Common myeloid progenitor, CD34-positive (primary cell): Measurements from ENCODE around the gene DLGAP4.
"Not testable (repeated sequence)": the region's sequence is repeated elsewhere in the genome, so short reads cannot be mapped to it uniquely, and the experiment has no call there.

Experiments
- CTCF ChIA-PET: fragments of 350-600 bp; sonication (Branson Sonifier 250); formaldehyde crosslinking; loops from one replicate; lab custom pipeline; 2021; ENCODE audit warnings: antibody characterized with exemption; lab: Charles Lee
- POLR2A ChIA-PET: fragments of 350-600 bp; sonication (Branson Sonifier 250); formaldehyde crosslinking; loops from one replicate; lab custom pipeline; 2021; ENCODE audit warnings: antibody characterized with exemption; lab: Charles Lee
- DNase-seq, 3 donors: peaks; one replicate each; pipeline versions ENCODE4 v3.0.0 to v3.0.0-alpha.2; 2013
- H3K27ac ChIP-seq, 2 experiments: 1 replicate in 1 of 2; 2 replicates in 1 of 2; pipeline ENCODE4 v1.7.0; 2013; ENCODE audit warnings: inconsistent platforms in 2 of 2, low read length in 2 of 2, mild to moderate bottlenecking in 2 of 2, low read depth in 1 of 2, moderate library complexity in 1 of 2; ENCODE audit not compliant: severe bottlenecking in 2 of 2, insufficient read depth in 1 of 2, poor library complexity in 1 of 2
- H3K27me3 ChIP-seq, 5 experiments: replicated peaks in 2 of 5; 1 replicate in 3 of 5; 2 replicates in 2 of 5; pipeline versions ENCODE4 v1.6.1 to v1.7.0; 2013; ENCODE audit warnings: low read length in 4 of 5, mild to moderate bottlenecking in 2 of 5, moderate library complexity in 2 of 5, inconsistent platforms in 1 of 5; ENCODE audit not compliant: insufficient read depth in 5 of 5, control insufficient read depth in 4 of 5
- H3K36me3 ChIP-seq, 4 experiments: 1 replicate in 2 of 4; 2 replicates in 2 of 4; pipeline versions ENCODE4 v1.6.1 to v1.7.0; 2013; ENCODE audit warnings: low read length in 3 of 4, control low read depth in 1 of 4, mild to moderate bottlenecking in 1 of 4; ENCODE audit not compliant: control insufficient read depth in 4 of 4, insufficient read depth in 4 of 4
- H3K4me1 ChIP-seq, 4 experiments: 1 replicate in 3 of 4; 2 replicates in 1 of 4; pipeline versions ENCODE4 v1.6.1 to v1.7.1; 2013; ENCODE audit warnings: low read length in 3 of 4, mild to moderate bottlenecking in 3 of 4, control low read depth in 1 of 4, inconsistent platforms in 1 of 4, moderate library complexity in 1 of 4; ENCODE audit not compliant: control insufficient read depth in 4 of 4, insufficient read depth in 4 of 4; ENCODE audit errors: control extremely low read depth in 1 of 4
- H3K4me3 ChIP-seq, 7 experiments: 1 replicate in 4 of 7; 2 replicates in 3 of 7; pipeline versions ENCODE4 v1.5.1 to v1.7.0; 2013; ENCODE audit warnings: mild to moderate bottlenecking in 7 of 7, low read length in 6 of 7, moderate library complexity in 6 of 7, inconsistent platforms in 2 of 7, low read depth in 2 of 7, control low read depth in 1 of 7; ENCODE audit not compliant: insufficient read depth in 4 of 7, control insufficient read depth in 1 of 7; ENCODE audit errors: extremely low read depth in 1 of 7
- H3K9me3 ChIP-seq, 5 experiments: 1 replicate in 4 of 5; 2 replicates in 1 of 5; pipeline versions ENCODE4 v1.6.1 to v1.7.1; 2013; ENCODE audit warnings: low read length in 4 of 5, mild to moderate bottlenecking in 2 of 5, inconsistent platforms in 1 of 5, low read depth in 1 of 5, moderate library complexity in 1 of 5; ENCODE audit not compliant: control insufficient read depth in 4 of 5, insufficient read depth in 2 of 5; ENCODE audit errors: control extremely low read depth in 1 of 5
- WGBS: methylation state at CpG from one replicate; pipeline ENCODE4 v1.1.5; 2013; ENCODE audit not compliant: insufficient coverage; 5-methylcytosine and 5-hydroxymethylcytosine counted together

DLGAP4 gene

GRCh38 chr20:36521526-36521925 lies 215.4 kb downstream of the DLGAP4 start:
- no peak for DNase-seq
- Histone ChIP-seq H3K9me3 (no peaks in the 10 kb centered on the region), H3K4me3 (no peak overlapping the region), H3K27me3 (no peaks in the 10 kb centered on the region), H3K4me1 (peaks cover 6 to 18% (median 15%) of the 10 kb centered on the region in 4 experiments), H3K36me3 (peaks cover 3 to 18% (median 15%) of the 10 kb centered on the region in 4 experiments), H3K27ac (no peak overlapping the region)
- CTCF ChIA-PET, result interaction anchor here (0.7 to 2.6 kb wide), 7 partner anchors 15 to 233 kb away, joined by 3 to 7 read pairs (median 3); partner anchors contain the start of gene RAB5IF
- no CpG with 5 or more reads among the region's 1 CpG for WGBS
- POLR2A ChIA-PET, result no interaction called here

- POLR2A ChIA-PET, H3K27ac ChIP-seq, H3K9me3 ChIP-seq, H3K4me3 ChIP-seq, H3K27me3 ChIP-seq, DNase-seq: not testable (repeated sequence)
- H3K36me3 ChIP-seq, result peaks cover 3 to 27% (median 18%) of the 10 kb centered on the region in 4 experiments
- 96% methylated on average over 5 of the region's 7 CpGs for WGBS
- CTCF ChIA-PET, result interaction anchor here (1.1 to 2.6 kb wide), 3 partner anchors 14 to 66 kb away, joined by 3 to 7 read pairs (median 4); no protein-coding TSS in a partner anchor
- H3K4me1 ChIP-seq, result peaks cover 6 to 18% (median 15%) of the 10 kb centered on the region in 4 experiments
These were observed 216.3 kb downstream of the DLGAP4 start for GRCh38 chr20:36522412-36522811.

GRCh38 chr20:36523341-36523740 lies 217.2 kb downstream of the DLGAP4 start:
- WGBS, result 0% methylated on average over 1 of the region's 3 CpGs
- ChIA-PET CTCF (interaction anchor here (1.0 to 2.6 kb wide), 2 partner anchors 23 to 65 kb away, joined by 5 to 7 read pairs; no protein-coding TSS in a partner anchor), POLR2A (interaction anchor here (1.1 kb wide), 1 partner anchor 50 kb away, joined by 5 read pairs; the partner anchor contains the start of gene TGIF2)
- H3K36me3 ChIP-seq, result peaks cover 3 to 30% (median 22%) of the 10 kb centered on the region in 4 experiments
- H3K27ac ChIP-seq, result peak overlapping the region in 1 of 2 experiments; percentile 39
- peaks cover 6 to 18% (median 15%) of the 10 kb centered on the region in 4 experiments for H3K4me1 ChIP-seq
- H3K27me3 ChIP-seq, result no peaks in the 10 kb centered on the region
- no peaks in the 10 kb centered on the region for H3K9me3 ChIP-seq
- H3K4me3 ChIP-seq, result peak overlapping the region in 1 of 7 experiments; percentile 33
- peak in 2 of 3 donors; percentile 28 to 36 for DNase-seq

GRCh38 chr20:36525620-36526365 lies 219.7 kb downstream of the DLGAP4 start:
- no peak overlapping the region for H3K27ac ChIP-seq
- H3K36me3 ChIP-seq, result peaks cover 3 to 32% (median 23%) of the 10 kb centered on the region in 4 experiments
- no peak for DNase-seq
- ChIA-PET POLR2A (no interaction called here), CTCF (no interaction called here)
- 96% methylated on average over 12 of the region's 17 CpGs for WGBS
- H3K4me3 ChIP-seq, result no peak overlapping the region
- no peaks in the 10 kb centered on the region for H3K27me3 ChIP-seq
- H3K4me1 ChIP-seq, result peaks cover 6 to 18% (median 15%) of the 10 kb centered on the region in 4 experiments
- no peaks in the 10 kb centered on the region for H3K9me3 ChIP-seq

- peaks cover 3 to 32% (median 23%) of the 10 kb centered on the region in 4 experiments for H3K36me3 ChIP-seq
- H3K4me1 ChIP-seq, result peaks cover 6 to 18% (median 15%) of the 10 kb centered on the region in 4 experiments
- no peak overlapping the region for H3K27ac ChIP-seq
- no peaks in the 10 kb centered on the region for H3K27me3 ChIP-seq
- no peaks in the 10 kb centered on the region for H3K9me3 ChIP-seq
- WGBS, result 97% methylated on average over 26 of the region's 29 CpGs
- CTCF ChIA-PET, result interaction anchor here (1.3 kb wide), 1 partner anchor 17 kb away, joined by 3 read pairs; no protein-coding TSS in a partner anchor
- H3K4me3 ChIP-seq, result no peak overlapping the region
- DNase-seq, result no peak
- POLR2A ChIA-PET, result no interaction called here
These were observed 220.4 kb downstream of the DLGAP4 start for GRCh38 chr20:36526521-36527011.

DNA sequence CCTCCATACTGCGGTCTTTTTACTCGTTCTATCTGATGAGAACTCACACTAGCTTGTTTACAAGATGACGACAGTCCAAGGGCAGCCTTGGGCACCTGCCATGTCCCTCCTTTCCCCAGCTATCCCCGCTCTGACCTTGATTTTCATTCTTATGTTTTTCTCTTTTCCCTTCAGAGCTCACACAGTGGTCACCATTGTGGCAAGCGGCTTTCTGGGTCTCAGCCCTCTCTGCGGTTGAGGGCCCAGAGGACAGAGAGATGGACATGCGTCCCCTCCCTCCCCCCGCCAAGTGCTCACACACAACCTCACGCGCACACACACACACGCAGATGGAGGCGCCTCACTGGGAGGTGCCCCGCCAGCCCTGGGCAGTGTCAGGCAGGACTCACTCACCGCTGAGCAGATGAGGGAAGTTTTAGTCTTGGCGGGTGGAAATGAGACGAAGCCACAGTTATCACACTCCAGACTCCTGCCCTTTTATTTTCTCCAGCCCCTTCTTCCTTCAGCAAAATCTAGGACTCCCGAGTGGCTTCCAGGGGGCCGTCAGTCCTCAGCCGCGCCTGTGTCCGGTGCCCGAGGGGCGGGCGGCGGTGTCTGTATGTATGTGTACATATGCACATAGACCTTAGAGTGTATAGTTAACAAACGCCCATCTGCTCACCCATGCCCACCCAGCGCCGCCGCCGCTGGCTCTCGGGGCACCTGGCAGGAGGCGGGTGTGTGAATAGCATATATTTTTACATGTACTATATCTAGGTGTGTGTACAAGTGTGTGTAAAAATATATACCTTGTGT lies 221.4 kb downstream of the DLGAP4 start:
- 94% methylated on average over 9 of the region's 32 CpGs for WGBS
- no peaks in the 10 kb centered on the region for H3K9me3 ChIP-seq
- no peak overlapping the region for H3K4me3 ChIP-seq
- DNase-seq, result no peak
- peaks cover 3 to 28% (median 23%) of the 10 kb centered on the region in 4 experiments for H3K36me3 ChIP-seq
- H3K27ac ChIP-seq, result no peak overlapping the region
- H3K27me3 ChIP-seq, result no peaks in the 10 kb centered on the region
- POLR2A ChIA-PET, result no interaction called here
- peaks cover 6 to 18% (median 15%) of the 10 kb centered on the region in 4 experiments for H3K4me1 ChIP-seq
- CTCF ChIA-PET, result interaction anchor here (1.3 kb wide), 1 partner anchor 17 kb away, joined by 3 read pairs; no protein-coding TSS in a partner anchor
